NCI-H524 treated with DMSO at 0.1 percent for 48 hours (cell line): Measurements from ENCODE around the gene LAG3.

Experiments
- DNase-seq: peaks from one replicate; lab custom pipeline; 2025; lab: John Stamatoyannopoulos, UW

Gene LAG3

DNA sequence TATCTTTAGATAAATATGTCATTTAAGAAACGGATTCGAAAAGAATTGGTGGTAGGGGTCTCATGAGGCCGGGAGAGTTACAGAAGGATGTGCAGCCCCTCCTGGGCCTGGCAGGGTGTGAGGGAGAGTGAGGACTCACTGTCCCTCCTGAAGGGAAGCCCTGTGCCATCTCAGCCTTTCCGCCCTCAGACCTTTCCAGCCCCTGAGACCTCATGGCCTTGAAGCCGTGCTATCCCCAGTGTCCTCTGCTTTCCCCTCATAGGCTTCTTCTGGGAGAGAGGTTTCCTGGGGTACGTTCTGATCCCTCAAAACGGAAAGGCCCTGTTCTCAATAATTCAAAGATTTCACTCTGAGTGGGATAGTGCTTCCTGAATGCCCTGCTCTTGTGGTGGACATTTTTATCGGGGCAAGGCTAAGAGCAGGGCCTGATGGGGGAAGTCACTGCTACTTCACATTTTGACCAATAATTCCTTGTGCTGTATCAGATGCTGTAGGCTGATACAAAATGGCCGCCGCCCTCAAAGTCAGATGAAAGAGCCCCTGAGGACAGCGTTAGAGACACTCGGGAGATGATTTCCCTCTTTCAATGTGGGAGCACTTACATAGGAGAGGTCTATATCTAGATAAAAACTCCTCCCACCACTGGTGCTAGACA is 18.3 kb downstream of the LAG3 start:
- DNase-seq = no peak

DNA sequence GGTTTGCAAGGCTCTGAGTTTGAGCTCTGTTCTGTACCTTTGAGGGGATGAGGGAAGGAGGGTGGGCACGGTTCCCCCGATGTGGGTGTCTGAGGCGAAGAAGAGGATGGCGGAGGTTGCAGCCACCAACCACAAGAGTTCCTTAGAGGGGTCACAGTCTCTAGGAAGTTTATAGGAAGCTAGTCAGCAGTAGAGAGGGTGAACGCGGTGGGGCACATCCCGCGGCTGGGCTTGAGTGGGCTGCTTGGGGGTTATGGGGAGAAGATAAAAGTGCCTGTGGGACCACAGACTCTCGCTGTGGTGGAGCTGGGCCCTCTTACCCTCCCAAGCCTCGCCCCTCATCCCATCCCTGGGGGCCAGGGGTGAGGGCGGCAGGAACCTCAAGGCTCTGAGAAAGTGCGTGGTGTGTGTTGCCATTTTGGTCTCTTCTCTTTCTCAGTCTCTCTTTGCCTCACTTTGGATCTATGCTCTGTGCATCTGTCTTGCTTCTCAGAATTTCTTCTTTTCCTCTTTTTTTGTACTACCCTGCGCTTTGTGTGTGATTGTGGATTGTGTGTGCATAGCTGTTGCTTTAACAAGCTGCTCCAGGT is 19.7 kb downstream of the LAG3 start:
- no peak for DNase-seq

DNA sequence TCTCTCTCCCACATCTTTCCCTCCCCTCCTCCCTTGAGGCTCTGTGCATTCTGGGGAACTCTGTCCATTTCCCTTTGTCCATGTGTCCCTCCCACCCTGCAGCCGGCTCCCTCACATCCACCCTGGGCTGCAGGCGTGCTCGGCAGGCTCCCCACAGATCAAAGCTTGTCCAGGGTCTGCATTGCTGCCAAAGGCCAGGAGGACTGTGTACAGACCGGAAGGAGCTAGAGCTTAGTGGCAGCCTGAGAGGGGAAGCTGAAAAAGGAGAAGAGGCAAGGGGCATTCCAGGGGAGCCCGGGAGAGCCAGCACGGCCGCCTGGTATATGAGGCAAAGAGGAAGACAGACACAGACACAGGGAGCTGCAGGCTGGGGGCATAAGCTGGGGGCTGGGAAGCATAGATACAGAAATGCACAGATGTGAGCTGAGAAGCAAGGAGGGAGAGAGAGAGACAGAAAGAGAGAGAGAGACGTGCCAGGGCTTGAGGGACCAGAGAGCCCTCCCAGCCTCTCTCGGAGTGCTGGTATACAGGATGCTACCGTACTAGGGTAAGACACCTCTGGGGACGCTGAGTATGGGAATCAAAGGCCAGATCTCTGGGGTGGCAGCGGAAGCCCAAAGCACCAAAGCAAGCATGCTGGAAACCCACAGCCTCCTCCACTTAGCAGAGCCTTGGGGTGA is 20.3 kb downstream of the LAG3 start:
- no peak for DNase-seq

DNA sequence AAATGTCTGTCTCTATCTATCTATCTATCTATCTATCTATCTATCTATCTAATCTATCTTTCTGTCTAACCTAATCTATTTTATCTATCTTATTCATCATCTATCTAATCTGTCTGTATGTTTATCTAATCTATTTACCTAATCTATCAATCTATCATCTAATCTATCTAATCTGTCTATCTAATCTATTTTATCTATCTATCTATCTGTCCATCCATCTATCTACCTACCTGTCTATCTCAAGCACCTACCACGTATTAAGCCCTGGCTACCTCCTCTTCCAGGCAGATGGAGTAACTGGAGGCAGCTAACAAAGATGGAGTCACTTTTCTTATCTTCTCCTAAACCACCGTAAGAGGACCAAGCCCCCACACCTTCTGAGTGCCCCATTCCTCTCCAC is 22.8 kb downstream of the LAG3 start:
- DNase-seq = no peak

DNA sequence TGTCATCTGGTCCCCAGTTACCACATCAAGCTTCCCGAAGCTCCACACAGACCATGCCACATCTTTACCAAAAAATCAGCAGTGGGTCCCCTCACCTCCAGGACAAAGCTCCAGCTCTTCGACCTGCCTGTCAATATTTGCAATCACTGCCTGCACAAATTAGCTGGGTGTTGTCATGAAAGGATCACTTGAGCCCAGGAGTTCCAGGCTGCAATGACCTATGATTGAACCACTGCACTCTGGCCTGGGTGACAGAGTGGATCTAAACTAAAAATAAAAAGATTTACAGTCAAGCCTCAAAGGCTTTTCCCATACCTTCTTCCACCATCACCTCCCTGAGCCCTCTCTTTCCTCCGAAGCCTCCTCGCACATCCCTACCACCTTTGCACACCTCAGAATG is 24.3 kb downstream of the LAG3 start:
- no peak for DNase-seq

DNA sequence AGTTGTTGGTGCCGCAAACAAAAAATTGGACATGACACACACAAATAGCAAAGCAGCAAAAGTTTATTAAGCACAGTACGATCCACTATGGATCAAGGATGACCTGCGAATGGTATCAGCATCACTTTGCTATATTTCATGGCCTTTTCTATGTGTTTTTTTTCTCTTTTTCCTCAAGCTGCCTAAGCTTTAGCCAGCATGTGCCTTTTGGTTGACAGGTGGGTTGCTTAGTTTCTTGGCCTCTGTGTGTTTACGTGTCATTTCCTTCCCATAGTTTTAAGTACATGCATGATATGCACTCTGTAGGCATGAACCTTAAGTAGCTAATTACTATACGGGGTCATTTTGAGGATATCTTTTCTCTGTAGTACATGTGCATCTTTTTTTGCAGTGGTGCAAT is 26.8 kb downstream of the LAG3 start:
- DNase-seq = no peak

DNA sequence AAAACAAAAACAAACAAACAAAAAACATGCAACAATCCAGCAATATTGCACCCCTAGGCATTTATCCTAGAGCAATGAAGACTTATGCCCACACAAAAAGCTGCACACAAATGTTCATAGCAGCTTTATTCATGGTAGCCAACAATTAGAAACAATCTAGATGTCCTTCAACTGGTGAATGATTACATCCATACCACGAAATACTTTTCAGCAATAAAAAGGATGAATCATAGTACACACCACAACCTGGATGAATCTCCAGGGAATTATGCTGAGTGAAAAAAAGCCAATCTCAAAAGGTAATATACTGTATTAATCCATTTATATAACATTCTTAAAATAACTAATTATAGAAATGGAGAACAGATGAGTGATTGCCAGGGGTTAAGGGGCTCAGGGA is 34.9 kb downstream of the LAG3 start:
- no peak for DNase-seq

DNA sequence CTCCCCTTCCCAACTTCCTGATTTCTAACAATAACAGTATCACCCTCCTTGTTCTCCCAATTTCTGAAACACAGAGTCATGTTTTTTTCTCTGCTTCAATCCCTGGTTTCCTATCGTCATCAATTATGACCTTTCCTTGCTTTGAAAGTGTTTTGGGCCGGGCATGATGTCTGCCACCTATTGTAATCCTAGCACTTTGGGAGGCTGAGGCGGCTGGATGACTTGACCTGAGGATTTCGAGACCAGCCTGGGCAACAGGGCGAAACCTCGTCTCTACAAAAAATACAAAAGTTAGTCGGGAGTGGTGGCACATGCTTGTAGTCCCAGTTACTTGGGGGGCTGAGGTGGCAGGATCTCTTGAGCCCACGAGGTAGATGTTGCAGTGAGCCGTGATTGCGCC is 36.7 kb downstream of the LAG3 start:
- no peak for DNase-seq

DNA sequence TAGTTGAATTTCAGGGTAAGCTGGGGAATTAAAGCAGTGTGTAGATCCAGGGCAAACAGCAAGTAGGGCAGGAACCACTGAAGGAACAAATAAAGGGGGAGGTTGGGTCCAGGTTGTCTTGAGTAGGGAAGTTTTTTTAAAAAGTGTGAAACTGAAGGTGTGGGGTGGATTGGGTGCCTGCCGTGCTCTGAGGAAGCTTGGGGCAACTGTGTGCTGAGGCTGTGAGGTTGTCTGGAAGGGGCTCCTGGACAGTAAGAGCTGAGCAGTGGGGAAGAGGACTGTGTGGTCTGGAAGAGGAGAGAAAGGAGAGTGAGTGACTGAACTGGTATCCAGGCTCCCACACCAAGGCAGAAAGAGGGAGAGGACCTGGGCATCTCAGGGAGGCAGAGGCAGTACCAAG is 38.4 kb downstream of the LAG3 start:
- DNase-seq = no peak

DNA sequence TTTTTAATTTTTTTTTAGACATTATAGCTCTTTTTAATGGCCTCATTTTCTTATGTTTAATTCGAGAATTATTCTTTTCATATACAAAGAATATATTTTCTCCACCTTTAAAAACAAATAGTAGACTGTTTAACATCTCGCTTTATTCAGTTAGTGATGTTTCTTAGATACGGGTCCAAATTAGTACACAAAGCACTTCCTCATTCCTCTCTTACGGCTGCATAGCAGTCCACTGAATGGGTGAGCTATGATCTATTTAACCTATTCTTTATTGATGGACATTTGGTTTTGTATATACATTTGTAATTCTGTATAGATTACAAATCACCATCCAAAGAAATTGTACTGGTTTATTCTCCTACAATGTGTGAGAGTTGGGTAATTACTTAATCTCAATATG is 41.0 kb downstream of the LAG3 start:
- DNase-seq = no peak

DNA sequence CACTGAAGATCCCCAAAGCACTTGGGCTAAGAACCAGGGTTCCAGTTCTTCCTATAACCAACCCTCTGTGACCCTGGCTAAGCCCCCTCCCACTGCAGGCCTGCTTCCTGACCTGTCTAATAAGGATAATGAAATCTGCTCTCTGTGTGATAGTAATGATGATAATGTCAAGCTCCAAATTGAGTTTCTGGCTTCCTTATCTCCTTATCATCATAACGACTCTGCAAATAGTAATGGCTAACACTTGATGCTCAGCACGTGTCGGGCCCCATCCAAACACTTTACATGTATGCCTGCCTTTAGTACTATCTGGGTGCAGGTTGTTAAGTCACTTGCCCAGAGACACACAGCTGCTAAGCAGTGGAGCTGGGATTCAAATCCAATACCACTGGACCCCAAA is 44.3 kb downstream of the LAG3 start:
- no peak for DNase-seq

DNA sequence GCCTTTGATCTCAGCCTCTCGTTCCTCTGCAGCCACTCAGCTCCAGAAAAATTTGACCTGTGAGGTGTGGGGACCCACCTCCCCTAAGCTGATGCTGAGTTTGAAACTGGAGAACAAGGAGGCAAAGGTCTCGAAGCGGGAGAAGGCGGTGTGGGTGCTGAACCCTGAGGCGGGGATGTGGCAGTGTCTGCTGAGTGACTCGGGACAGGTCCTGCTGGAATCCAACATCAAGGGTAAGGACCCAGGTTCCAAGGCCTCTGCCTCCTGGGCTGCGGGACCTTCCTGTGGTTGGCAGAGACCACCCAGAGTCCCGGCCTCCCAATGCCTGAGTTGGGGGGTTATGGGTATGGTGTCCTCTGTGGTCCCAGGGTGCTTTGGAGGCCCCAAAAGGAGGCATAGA is 44.8 kb downstream of the LAG3 start:
- no peak for DNase-seq

DNA sequence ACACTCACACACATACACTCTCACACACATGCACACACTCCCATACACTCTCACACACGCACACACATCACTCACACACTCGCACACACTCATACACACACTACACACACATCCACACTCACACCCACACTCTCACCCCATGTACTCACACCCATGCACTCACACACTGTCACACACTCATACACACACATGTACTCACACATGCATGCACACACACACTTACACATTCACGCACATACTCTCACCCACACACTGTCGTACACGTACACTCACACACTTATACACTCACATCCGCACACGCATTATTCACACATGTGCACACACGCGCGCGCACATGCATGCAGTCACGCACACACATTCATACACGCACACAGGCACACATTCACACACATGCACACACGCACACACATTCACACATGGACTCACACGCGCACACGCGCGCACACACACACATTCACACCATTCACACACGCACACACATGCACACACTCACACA is 45.4 kb downstream of the LAG3 start:
- no peak for DNase-seq

DNA sequence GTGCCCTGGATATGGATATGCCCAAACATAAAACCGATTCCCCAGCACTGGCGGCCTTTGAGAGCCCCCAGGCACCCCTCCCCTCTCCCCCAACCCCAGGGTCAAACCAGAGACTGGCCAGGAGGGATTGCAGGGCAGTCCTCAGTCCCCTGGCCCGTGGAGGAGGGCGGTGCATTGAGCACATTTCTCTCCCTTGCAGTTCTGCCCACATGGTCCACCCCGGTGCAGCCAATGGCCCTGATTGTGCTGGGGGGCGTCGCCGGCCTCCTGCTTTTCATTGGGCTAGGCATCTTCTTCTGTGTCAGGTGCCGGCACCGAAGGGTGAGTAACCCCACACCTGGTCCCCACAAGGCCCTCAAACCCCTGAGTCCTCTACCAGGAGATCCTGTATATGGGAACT is 45.9 kb downstream of the LAG3 start:
- DNase-seq = no peak

DNA sequence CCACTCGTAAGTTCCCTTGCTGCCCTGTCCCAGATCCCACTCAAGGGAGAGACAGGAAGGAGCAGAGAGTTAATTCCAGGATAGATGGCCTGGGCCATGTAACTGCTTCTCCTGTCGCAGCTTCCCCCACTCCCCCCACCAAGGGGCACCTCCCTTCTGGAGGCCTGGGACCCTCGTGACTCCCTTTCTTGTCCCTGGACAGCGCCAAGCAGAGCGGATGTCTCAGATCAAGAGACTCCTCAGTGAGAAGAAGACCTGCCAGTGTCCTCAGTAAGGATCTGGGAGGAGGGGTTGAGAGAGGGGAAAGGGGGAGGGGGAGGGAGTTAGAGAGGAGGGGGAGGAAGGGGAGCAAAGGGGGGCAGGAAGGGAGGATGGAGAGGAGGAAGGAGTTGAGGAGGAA is 46.3 kb downstream of the LAG3 start:
- no peak for DNase-seq

DNA sequence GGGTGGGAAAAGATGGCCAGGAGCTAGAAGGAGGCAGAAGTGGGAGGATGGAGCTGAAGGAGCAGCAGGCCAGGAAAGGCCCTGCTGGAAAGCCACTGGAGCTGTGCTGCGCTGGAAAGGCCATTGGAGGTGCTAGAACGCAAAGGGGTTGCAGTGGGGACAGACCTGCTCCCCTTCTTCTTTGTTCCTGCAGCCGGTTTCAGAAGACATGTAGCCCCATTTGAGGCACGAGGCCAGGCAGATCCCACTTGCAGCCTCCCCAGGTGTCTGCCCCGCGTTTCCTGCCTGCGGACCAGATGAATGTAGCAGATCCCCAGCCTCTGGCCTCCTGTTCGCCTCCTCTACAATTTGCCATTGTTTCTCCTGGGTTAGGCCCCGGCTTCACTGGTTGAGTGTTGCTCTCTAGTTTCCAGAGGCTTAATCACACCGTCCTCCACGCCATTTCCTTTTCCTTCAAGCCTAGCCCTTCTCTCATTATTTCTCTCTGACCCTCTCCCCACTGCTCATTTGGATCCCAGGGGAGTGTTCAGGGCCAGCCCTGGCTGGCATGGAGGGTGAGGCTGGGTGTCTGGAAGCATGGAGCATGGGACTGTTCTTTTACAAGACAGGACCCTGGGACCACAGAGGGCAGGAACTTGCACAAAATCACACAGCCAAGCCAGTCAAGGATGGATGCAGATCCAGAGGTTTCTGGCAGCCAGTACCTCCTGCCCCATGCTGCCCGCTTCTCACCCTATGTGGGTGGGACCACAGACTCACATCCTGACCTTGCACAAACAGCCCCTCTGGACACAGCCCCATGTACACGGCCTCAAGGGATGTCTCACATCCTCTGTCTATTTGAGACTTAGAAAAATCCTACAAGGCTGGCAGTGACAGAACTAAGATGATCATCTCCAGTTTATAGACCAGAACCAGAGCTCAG is 47.0 kb downstream of the LAG3 start:
- DNase-seq = no peak

DNA sequence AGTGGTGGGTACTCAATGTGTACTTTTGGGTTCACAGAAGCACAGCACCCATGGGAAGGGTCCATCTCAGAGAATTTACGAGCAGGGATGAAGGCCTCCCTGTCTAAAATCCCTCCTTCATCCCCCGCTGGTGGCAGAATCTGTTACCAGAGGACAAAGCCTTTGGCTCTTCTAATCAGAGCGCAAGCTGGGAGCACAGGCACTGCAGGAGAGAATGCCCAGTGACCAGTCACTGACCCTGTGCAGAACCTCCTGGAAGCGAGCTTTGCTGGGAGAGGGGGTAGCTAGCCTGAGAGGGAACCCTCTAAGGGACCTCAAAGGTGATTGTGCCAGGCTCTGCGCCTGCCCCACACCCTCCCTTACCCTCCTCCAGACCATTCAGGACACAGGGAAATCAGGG is 47.8 kb downstream of the LAG3 start:
- no peak for DNase-seq

DNA sequence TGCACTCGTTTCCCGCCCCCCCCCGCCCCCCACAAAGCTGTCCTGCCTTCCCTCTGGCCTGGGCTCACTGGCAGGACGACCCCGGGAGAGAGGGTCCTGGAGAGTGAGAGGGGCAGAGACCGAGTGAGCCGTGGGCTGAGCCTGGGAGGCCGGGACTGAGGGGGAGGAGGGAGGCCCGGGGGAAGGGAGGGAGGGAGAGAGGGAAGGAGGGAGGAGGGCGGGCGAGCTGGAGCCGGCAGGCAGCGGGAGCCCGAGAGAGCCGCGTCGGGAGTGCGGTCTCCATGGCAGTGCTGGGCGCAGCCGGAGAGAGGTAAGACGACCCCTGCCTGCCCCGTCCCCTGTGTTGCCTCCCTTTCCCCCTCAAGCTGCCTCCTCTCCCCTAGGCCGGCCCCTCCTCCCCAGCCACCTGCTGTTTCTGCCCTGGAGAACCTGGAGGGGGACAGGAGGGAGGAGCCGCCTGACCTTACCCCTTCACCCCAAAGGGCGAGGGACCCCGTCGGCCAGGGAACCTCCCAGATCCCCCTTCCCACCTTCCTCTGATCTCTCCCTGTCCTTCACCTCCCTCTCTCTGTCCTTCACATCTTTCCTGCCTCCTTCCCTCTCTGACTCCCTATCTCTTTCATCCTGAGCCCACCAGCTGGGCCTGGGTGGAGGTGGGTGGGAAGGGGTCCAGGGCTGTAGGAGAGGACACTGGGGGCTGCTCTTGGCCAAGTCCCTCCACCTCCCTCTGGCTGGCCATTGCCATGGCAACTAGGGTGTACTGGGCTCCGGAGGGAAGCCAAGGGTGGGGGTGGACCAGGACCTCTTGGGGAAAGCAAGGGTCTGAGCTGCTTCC is 49.5 kb downstream of the LAG3 start, which contains the start of gene GPR162:
Gene GPR162, plus strand, starts transcription at position 231 of the 835 bp plus-strand sequence. CDS start 2,078 bp downstream, outside the sequence.
- no peak for DNase-seq

DNA sequence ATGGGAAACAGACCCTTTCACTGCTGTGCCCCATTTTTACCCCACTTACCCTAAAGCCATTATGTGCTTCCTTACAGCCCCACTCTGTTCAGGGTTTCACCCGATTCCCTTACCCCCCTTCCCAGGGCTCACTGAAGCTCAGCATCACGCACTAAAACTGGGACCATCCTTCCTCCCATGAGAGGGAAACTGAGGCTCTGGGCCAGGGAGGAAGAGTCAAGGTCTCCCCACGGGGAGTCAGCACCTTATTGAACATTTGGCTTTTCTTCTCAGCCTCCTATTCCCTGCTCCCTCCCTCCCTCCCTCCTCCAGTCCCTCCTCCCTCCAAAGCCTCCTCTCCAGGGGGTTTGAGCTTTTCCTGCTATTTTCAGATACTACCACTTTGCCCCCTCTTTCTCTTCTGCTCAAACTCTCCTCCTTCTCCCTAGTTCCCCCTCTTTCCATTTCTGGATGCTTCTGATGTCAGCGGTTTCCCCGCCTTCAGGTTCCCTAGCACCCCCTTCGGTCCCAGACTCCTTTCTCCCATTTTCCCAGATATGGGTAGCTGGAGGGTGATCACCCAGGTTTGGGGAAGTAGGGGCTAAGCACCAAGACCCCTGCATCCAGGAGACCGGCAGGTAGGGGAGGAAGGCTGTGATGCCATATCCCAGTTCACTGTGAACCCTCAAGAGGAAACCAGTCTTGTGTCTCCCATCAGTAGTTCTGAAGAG is 50.3 kb downstream of the LAG3 start:
- DNase-seq = no peak

DNA sequence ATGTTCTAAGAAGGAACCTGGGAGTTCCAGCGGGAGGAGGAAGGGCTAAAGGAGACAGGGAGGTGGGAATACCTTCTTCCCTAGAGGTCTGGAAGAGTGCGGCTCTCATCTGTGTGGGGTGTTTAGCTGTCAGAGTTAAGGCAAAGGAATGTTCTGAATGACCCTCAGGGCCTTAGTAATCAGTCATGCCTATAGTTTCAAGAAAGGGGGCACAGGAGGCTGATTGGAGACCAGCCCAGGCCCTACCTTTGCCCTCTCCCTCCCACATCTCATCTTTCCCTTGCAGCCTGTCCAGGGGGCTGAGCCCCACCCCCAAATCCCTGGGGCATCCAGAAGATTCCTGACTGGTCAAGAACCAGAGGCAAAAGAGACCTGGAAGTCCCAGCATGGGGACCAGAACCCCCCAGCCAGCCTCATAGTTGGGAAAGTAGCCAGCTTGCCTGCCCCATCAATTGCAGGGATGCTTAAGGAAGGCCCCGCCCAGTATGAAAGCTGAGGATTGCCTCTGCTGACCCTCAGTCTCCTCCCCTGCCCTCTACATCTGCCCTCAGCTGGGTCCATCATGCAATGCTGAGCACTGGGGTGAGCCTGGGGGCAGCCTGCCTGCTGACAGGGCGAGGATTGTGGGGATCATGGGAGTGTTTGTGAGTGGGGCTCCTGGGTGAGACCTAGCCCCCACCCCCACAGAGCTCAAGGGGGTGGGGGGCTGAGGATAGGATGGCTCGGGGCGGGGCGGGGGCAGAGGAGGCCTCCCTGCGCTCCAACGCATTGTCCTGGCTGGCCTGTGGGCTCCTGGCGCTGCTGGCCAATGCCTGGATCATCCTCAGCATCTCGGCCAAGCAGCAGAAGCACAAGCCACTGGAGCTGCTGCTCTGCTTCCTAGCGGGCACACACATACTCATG is 51.1 kb downstream of the LAG3 start:
- no peak for DNase-seq
